Epidermal melanocyte (primary cell): Measurements from ENCODE around the gene NFATC1.
A peak's percentile ranks its signal among the peaks of the same experiment; 100 is the strongest.
"Not testable (repeated sequence)": the region's sequence is repeated elsewhere in the genome, so short reads cannot be mapped to it uniquely, and the experiment has no call there.

Experiments
- DNase-seq: peaks from one replicate; pipeline ENCODE4 v3.0.0; 2011; ENCODE audit warnings: low spot score; ENCODE audit not compliant: insufficient read length

The NFATC1 gene

DNA sequence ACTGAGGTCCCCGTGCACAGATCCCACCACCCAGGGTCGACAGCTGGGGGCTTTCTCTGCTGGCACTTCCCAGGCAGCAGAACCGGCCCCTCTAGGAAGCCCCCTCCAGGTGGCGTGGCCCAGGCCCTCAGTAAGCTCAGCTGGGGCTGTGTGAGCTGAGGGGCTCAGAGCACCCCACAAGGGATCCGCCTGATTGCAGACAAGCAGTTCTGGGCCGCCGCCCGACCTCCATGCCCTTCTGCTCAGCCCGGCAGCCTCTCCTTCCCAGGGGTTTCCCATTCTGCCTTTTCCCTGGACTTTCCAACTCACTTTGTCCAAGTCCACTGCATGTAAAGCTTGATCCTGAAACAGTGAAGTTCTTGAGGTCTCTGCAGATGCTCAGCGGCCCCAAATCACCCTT, 76.4 kb downstream of the NFATC1 start:
- DNase-seq: no peak

DNA sequence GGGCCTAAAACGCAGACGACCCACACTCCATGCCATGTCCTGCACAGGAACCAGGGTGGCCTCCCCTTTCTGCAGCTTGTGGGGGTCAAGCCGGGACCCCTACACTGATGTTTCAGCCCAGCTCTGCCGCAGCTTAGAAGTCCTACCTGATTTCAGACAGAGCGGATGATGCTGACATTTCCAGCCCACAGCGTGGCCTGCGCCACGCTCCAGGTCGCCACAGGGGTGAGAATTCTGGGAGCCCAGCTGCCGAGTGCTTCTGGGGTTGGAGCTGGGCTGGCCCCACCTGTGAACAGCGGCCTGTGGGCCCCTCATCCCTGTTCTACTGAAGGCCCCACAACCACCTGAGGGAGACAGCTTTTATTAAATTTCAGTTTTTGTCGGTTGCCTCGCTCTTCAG, 77.2 kb downstream of the NFATC1 start:
- DNase-seq: no peak

DNA sequence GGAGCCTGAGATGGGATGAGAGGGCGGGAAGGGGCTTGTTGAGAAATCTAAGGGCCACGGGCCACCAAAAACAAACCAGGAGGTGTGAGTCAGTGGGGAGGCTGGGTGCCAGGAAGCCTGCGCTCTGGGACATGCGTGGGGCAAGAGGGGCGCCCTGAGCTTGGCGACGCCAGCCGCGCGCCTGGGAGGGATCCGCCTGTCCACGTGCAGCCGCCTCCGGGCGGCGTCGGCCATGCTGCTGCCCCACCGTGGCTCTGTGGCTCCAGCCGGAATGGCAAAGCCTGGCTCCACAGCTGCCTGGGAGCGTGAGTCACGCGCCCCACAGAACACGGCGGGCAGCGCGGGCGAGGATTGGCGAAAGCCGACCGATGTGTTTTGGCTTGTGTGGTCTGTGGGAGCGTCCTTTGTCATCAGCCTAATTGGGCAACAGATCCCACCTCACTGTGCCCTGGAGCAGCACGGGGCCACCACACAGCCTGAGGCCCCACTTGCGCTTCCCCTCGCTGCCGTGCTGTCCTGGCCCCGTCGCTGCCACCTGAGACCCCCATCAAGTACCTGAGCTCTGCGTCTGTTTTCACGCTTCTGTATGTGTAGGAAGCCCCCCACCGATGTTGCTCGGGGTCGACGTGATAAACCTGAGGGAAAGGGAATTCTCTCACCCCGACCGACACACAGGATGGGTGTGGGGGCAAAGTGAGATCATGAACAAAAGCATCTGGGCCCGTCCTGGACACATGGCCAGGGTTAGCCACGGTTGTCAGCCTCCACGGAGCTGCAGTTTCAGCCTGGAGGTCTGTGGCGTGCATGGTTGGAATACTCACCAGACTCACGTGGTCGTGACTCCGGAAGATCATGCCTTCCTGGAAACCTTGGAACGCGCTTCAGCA, 80.5 kb downstream of the NFATC1 start:
- peak; percentile 50 for DNase-seq

DNA sequence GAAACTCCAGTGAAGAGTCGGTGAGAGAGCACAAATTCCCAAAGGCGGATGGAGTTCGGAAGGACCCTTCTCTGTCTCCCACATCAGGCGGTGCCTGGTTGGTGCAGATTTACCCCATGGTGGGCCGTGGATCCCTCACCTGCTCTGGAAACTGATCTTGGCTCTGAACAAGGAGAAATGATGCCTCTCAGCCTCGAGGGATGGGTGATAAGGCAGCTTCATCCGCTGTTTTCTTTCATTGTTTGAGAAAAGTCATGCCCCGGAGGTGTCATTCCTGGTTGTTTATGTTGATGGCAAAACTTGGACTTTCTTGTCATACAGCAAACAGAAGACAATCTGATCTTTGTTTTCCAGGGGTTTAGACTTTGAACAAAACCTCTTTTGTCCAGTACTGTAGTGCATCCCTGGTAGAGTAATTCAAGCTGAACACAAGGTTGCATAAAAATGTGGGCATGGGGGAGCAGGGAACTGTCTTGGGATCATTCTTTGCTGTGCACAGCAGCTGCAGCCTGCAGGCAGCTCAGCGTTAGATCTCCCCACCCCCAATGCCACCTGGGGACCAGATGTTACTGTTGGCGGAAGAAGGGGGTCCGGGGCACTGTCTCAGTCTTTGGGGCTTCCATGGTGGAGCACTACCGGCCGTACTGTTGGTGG, 81.3 kb downstream of the NFATC1 start:
- DNase-seq: peak; percentile 97

DNA sequence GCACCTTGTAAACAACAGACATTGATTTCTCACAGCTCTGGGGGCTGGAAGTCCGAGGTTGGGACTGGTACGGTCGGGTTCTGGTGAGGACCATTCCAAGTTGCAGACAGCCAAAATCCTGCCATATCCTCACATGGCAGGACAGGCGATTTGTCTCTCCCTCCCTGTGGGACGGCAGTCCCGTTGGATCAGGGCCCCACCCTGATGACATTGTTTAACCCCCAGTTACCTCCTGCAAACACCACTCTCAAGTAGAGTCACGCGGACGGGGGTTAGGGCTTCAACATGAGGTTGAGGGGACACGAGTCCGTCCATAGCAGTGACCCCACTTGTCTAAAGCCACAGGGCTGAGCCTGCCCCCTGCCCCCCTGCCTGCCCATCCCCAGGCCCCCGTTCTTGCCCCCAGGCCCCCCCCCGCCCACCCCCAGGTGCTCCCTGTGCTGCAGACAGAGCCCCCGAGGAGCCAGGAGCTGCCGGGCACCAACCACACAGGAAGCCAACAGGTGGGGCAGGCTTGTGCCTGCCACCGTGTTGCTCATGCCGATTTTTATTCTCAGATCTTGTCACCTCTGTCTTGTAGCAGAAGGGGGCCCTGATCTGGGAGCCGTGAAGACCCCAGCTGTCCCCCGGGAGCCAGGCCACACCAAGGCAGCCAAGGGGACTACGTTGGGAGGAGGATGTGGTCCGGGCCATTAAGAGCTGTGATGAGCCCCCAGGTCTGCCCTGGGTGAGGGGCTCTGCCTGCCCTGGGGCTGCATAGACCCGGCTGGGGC, 82.2 kb downstream of the NFATC1 start:
- DNase-seq: no peak

DNA sequence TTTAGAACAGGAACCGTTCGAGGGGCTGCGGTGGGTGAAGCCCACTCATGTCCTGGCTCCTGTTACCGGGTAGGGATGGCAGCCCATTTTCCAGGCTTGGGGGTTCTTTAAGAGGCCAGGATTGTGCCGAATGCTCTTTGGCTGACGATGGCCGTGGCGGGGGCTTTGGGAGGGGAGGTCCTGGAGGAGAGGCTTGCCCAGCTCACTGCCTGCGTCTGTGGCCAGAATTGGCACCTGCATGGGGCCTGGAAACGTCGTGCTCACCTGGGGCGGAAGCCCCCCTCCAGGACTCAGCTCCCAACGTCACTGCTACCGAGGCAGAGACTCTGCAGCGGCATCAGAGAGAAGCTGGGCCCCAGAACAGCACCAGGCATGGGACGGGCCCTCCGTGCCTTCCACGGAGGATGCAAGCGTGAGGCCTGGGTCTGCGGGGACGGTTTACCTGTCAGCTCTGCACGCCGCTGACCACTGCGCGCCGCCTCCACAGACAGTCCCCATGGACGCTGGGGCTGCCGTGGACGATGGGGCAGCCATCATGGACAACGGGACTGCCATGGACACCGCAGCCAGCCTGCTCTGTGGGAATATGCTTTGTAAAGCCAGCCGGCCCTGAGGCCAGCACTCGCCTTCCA, 82.9 kb downstream of the NFATC1 start:
- no peak for DNase-seq

DNA sequence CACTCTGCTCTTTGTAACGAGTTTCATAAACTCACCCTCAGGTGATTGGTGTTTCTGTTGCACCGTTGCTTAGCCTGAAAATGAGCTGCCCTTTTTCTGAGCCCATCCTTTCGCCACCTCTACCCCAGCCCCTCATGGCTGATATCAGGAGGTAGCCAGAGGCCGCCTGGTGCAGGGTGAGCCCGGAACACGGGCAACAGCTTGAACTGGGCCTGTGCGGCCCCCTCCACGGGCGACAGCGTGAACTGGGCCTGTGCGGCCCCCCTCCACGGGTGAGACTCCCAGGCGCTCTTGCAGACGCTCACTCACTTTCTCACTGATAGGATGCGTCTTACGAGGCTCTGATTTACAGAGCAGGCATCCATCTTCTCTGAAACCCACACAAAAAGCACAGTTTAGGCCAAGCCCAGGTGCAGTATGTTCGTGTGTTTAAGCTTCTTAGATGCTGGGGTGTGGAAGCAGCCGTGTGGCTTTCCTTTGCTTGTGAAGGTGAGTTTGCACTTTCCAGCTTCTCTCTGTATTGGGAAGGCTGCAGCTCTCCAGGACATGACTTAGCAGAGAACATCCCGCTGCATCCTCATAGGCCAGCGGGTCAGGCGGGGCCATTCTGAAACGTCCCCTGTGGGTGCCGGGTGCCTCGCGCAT, 83.5 kb downstream of the NFATC1 start:
- no peak for DNase-seq

DNA sequence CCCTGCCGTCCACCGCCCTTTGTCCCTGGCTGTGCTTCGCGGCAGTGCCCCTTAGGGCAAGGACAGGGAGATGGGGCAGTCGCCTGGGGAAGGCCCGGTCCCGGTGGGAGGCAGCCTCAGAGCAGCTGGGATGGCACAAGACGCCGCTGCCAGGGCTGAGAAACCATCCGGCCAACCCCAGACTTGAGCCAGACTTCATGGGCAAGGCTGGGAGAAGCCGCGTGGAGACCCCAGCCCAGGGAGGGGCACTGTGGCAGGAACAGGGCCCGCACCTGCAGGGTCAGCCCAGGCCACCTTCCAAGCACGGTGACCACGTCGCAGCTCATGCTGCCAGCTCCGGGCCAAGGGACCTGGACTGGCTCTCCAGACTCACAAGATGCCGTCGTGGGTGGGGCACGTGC, 84.0 kb downstream of the NFATC1 start:
- DNase-seq: no peak

DNA sequence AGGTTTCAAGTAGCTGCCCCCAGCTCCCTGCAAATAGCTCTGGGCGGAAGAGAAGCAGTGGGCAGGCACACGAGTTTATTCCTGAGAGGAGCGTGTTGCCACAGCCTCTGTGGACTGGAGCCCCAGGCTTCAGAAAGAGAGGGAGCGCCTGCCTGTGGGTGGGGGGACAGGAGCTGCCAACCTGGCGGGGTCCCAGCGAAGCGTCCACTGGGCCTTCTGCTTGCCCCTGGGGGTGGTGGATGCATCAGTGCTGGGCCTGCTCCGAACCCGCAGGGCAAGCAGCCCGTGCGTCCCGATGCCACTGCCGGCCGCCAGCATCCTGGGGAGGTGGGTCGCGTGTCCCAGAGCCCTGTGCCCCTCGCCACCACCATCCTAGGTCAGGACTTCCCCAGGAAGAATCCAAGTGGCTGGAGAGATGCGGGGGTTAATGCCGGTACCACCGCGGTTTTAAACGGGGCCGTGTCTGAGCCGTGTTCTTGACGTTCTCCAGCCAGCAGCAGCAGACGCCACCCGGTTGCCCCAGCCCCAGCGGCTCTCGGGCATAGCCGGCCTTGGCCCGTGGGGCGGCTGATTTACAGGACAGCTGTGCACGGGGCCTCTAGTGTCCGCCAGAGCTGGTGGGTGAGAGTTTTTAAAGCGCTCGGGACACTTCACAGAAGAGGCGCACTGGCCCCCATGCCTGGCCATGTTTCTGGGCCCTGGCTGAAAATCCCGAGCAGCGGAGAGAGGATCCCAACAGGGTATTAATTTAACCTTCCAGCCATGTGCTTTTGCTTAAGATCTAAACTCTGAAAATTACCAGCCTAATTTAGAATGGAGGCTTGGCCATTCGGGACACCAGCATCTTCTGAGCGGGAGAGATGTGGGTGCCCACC, 84.7 kb downstream of the NFATC1 start:
- DNase-seq: no peak

DNA sequence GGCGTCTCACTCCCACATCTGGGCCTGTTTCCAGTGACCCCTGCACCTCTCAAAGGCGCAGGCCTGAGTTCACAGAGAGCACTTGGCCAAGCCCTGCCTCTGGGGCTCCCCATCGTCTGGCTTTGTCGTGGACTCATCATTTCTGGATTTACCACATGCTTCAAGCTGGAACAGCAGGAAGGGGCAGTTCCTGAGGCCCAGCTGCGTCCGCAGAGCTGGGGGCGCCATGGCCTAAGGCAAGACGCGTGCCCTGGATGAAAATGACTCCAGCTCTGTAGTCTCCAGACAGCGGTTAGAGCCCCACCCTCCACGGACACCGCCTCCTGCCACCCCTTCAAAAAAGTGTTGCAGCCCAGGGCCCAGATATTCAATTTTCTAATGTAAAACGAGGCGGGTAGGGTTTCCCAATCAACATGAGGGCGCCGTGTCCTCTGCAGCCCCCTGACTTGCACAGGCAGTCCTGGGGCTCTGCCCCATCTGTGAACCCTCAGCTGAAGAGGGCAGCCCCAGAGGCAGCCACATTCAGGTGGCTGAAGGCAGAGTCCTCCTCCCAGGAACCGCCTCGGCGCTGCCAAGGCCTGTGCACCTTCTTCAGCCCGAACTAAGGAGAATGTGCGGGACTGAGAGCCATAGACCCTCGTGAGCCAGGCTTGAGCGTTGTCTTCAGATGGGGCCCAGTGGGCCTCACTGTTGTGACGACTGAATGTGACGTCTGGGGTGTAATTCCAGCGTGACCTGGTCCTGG, 85.5 kb downstream of the NFATC1 start:
- DNase-seq: no peak

DNA sequence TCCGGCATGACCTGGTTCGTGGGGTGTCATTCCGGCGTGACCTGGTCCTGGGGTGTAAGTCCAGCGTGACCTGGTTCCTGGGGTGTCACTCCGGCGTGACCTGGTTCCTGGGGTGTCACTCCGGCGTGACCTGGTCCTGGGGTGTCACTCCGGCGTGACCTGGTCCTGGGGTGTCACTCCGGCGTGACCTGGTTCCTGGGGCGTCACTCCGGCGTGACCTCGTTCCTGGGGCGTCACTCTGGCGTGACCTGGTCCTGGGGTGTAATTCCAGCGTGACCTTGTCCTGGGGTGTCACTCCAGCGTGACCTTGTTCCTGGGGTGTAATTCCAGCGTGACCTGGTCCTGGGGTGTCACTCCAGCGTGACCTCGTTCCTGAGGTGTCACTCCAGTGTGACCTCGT, 87.7 kb downstream of the NFATC1 start:
- DNase-seq: not testable (repeated sequence)

DNA sequence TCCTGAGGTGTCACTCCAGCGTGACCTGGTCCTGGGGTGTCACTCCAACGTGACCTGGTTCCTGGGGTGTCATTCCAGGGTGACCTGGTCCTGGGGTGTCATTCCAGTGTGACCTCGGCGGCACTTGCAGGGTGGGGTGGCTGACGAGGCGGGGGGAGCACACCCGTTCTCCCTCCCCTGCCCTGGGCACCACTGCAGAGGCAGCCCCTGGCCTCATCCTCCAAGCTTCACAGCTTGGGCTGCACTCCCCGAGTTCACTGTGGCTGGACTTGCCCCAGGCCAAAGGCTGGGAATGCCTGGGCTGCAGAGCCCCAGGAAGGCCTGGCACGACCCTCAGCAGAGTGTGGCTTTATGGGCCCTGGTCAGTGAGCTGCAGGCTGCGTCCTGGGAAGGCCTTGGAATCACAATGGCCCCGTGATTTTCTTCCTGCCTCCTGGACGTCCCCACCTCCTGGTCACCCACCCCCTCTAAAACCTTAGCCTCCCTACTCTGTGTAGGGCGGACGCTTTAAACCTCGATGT, 88.3 kb downstream of the NFATC1 start:
- DNase-seq: no peak

DNA sequence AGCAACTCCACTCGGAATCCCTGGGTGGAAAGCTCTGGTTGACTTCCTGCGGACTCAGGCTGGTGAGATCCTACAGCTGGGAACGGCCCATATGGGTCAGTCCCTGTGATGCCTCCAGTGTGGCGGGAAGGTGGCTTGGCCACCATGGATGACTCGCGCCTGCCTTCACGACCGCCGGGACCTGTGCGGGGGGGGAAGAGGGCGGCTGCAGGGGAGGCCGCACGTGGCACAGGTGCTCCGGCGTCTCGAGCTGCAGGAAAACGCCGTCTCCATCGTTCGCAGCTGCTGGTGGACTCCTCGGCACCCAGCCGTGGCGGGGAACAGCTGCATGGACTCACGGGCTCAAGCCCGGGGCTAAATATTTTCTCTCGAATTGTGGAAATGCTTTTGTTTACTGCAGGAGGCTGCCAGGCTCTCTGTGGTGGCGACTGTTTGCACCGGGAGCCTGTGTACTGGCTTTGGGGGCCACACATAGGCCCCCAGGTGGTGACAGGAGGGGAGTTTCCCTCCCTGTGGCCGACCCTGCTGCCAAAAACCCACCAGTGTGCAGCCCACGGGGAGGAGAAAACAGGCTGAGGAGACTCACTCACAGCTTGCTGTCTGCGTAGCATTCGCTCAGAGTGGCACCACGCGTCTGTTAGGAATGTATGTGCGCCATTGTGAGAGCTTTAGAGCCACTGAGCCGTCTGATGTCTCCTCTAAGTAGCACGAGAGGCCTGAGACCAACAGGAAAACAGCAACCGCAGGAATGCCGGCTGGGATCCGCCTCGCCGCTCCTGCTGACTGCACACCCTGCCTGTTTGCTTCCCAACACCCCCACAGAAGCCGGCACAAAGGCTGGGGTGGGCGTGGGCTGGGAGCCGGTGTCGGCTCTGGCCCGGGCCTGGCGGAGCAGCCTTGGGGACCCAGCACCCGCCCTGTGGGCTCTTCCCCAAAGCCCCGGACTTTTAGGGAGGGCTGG, 89.2 kb downstream of the NFATC1 start:
- peak; percentile 99 for DNase-seq

DNA sequence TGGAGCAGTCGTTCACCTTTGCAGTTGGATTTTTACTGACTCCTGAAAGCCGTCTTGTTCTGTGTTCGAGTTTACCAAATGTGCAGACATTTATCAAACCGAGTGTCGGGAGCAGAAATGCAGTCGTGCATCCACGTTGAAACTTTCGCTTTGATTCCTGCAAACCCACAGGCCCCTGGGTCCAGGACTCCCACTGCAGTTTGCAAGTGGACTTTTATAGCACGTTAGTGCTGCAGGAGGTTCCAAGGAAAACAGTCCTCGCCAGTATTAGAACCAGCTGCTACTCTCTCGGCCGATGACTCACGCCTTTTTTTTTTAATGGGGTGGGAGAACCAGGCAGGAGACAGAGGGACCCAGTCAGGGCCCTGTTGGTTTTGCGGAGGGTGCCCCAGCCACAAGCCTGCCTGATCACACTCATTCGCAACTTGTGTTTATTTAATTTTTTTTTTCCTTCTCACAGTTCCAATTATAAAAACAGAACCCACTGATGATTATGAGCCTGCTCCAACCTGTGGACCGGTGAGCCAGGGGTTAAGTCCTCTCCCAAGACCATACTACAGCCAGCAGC, 90.1 kb downstream of the NFATC1 start:
- peak; percentile 94 for DNase-seq

DNA sequence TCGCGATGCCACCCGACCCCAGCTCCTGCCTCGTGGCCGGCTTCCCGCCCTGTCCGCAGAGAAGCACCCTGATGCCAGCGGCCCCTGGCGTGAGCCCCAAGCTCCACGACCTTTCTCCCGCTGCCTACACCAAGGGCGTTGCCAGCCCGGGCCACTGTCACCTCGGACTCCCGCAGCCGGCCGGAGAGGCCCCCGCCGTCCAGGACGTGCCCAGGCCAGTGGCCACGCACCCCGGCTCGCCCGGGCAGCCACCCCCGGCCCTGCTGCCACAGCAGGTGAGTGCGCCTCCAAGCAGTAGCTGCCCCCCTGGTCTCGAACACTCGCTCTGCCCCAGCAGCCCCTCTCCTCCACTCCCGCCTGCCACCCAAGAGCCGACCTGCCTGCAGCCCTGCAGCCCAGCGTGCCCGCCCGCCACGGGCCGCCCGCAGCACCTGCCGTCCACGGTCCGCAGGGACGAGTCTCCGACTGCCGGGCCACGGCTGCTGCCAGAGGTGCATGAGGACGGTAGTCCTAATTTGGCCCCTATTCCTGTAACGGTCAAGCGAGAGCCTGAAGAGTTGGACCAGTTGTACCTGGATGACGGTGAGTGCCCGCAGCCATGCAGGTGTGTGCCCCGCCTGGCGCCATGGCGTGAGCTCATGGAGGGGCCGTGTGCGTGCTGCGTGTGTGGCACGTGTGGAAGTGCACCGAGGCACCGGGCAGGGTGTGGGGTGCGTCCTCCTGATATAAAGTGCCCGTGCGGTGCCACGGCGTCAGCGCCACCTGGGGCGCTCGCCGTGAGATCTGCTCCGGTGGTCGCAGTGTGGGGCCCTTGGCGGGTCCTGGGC, 90.8 kb downstream of the NFATC1 start:
- no peak for DNase-seq

DNA sequence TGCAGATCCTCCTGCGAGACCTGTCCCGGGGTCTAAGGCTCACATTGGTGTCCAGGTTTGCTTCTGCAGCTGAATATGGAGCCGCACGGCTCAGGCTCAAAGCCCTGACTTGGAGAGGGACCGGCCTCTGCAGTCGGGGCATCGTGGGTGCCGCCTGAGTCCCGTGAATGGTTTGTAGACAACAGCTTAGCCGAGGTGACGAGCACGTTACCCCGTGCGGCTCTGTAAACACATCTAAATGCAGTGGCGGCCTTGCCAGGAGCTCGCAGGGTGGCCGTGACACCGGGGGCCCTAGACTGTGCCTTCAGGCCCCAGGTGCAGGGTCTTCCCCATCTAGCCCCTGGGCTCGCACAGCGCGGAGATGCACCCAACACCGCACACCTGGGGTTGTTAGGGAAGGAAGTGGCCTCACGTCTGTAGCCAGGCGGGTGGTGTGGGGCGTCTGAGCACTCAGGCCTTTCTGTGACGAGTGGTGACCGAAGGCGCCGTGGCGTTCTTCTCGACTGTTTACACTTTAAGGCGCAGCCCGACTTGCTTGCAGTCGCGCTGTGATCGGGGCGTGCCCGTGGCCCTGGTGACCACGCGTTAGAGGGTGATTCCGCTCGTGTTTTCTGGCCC, 91.6 kb downstream of the NFATC1 start:
- DNase-seq: no peak
